ENCODE data around the gene AGAP1.
"Not testable (repeated sequence)": the region's sequence is repeated elsewhere in the genome, so short reads cannot be mapped to it uniquely, and the experiment has no call there.

The AGAP1 gene

DNA sequence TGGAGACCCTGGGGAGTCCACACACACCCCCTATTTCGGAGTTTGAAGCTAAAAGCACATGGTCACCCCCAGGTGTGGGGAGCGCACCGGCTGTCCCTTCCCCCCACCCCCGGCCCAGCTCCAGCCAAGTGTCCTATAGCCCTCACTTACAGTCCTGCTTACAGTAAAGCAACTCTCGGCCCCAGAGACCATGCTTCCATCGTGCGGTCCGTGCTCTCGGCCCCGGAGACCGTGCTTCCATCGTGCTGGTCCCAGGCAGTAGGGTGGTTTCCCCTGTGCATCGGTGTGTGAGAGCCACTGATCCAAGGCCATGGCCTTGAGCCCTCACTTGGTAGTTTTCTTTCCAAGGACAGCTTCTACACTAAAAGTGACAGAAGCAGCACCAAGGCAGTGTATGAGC, 625.6 kb downstream of the AGAP1 start:
- no peak for DNase-seq

DNA sequence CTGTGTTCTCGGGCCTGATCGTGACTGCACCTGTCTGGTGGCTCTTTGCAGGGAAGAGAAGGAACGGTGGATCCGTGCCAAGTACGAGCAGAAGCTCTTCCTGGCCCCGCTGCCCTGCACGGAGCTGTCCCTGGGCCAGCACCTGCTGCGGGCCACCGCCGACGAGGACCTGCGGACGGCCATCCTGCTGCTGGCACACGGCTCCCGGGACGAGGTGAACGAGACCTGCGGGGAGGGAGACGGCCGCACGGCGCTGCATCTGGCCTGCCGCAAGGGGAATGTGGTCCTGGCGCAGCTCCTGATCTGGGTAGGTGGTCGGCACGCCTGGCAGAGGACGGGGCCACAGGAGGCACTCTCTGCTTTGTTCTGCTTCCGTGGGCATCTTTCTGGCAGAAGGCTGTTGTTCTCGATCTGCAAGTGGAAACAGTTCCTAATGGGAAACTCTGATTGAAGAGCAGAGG, 626.3 kb downstream of the AGAP1 start:
- DNase-seq, result no peak

DNA sequence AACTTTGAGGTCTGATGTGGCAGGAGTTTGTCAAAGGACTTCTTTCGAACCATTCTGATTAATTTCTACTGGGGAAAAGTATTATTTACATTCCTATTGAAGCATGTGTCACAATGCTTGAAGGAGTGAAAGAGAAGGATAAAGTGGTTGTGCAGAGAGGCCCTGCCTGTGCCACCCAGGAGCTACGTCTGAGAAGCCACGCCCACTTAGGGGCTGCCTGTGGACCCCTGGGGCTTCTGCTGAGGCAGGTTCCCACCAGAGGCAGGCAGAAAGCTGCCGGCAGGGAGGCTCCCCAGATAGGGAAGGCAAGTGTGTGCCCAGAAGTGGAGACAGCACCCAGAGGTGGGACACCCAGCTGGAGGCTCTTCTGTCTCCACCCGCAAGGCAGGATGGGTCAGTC, 627.0 kb downstream of the AGAP1 start:
- DNase-seq, result no peak

DNA sequence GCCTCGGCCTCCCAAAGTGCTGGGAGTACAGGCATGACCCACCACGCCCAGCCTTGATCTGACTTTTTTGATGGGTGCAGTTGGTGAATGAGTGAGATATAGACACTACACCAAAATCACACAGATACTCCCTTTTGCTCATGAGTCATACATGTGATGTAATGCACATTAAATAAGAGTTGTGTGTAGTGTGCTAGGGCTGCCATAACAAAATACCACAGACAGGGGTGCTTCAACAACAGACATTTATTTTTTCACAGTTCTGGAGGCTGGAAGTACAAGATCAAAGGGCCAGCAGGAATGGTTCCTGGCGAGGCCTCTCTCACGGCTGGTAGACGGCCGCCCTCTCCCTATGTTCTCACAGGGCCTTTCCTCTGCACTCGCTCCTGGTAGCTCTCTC, 627.7 kb downstream of the AGAP1 start:
- DNase-seq, result no peak

DNA sequence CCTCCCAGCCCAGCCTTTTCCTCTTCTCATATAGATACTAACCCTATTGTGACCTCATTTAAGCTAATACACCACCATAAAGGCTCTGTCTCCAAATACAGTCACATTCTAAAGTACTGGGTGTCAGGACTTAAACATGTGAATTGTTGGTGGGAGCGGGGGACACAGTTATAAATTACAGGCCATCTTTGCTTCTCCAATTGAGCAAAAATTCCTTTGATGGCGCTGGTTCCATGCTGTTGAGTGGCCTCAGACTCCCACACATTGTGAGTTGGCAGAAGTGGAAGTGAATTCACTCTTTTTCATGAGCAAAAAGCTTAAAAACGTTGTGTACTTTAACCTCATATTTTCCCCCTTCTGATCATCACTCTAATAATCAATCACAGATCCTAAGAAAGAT, 628.4 kb downstream of the AGAP1 start:
- DNase-seq, result no peak

DNA sequence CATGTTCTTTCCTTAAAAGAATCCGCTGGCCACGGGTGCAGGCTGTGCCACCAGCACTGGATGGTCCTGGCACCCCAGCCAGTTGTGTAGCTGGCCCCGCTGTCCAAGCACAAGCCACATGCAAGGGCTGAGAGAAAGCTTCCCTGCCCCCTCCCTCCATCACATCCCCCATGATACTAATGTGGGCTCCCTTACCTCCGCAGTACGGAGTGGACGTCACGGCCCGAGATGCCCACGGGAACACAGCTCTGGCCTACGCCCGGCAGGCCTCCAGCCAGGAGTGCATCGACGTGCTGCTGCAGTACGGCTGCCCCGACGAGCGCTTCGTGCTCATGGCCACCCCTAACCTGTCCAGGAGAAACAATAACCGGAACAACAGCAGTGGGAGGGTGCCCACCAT, 629.9 kb downstream of the AGAP1 start:
- DNase-seq, result no peak

DNA sequence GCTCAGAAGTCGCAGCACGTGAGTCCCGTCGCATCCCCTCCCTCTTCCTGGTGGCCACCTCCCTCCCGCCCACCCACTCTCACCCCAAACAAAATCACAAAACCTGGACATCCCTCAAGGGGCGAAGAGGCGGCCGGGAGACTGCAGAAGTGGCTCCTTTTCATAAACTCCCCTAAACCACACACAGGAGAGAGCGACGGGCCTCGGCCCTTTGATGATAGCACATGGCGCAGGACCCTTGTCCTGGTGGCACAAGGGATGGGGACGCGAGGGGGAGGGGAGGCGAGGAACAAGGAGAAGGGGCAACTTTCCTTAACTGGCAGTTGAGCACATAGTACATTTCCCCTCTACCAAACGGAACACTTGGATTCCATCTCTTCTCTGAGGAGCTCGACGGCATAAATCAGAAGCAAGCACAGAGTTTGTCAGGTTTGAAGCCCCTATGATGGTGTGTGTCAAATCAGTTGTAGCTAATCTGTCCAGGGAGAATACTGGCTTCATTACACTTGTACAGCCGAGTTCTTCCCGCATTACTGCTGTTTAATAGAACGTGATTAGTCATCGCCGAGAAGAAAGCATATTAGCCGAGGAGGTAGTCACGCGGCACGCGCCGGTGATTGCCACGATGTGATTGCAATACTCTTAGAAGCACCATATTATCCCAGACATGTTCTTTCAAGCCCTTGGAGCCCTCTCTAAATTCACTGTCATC, 630.5 kb downstream of the AGAP1 start:
- DNase-seq, result no peak

DNA sequence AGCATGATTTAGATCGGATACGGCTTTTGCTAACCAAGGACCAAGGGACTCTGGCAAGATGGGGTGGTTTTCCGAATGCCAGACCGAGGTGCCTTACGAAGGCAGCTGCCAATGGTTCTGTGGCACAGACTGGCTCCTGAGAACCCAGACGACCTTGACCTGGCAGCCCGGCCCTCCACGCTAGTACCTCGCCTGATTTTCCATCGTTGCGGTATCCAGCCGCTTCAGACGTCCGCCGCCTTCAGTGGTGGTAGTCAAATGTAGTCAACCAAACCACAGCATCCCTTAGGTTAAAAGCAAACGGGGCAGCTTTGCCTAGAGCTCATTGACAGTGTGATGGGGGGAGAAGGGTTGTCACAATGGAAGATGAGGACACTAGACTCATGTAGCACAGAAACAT, 631.7 kb downstream of the AGAP1 start:
- no peak for DNase-seq

DNA sequence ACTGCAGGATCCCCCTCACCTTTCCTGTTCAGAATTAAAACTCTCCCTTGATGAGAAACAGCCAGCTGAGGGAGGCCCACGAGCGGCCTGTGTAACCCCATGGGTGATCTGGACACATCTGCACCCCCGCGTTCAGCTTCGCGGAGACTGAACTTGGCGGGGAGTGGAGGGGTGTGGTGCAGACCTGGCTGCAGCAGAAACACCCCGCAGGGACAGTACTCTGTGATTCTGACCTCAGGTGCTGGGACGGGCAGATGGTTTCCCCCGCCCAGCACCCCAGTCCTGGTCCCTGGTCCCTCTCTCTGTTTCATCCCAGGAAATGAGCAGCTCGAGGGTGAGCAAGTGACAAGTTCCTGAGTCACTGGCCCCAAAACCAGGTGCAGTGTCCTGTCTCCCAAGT, 633.2 kb downstream of the AGAP1 start:
- DNase-seq, result no peak

DNA sequence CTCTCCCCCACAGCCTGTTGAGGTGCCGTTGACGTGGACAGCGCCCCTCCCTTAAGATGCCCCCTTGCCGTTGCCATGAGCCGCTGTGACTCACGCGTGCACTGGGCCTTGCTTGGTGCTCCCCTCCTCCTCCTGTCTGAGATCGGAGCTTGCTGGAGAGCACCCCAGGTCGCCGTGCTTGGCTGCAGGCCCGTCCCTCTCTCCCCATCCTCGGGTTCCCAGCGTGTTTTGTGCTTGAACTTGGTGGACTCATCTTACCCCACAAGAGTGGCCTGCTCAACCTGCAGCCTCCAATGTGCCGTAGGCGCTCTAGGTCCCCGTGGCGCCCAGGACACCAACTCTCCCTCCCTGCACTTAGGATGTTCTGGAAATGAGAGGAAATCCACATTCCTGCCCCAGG, 634.5 kb downstream of the AGAP1 start:
- DNase-seq, result no peak

DNA sequence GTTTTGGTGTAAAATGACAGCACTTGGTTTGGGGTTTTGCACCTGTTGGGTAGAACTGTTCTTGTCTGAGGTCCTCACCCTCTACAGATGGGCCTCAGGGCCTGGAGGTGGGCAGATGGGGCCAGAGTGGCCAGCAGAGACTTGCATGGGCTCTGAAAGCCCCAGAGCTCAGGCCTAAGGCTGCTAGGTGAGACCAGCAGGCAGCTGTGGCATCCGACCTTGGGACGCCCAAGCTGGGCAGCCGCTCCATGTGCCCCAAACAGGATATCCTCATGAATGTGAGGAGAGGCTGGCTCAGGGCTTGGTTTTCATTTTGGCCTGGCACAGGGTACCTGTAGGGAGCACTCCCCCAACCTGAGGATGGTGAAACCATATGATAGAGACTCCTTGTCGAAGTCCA, 636.1 kb downstream of the AGAP1 start:
- DNase-seq, result no peak

DNA sequence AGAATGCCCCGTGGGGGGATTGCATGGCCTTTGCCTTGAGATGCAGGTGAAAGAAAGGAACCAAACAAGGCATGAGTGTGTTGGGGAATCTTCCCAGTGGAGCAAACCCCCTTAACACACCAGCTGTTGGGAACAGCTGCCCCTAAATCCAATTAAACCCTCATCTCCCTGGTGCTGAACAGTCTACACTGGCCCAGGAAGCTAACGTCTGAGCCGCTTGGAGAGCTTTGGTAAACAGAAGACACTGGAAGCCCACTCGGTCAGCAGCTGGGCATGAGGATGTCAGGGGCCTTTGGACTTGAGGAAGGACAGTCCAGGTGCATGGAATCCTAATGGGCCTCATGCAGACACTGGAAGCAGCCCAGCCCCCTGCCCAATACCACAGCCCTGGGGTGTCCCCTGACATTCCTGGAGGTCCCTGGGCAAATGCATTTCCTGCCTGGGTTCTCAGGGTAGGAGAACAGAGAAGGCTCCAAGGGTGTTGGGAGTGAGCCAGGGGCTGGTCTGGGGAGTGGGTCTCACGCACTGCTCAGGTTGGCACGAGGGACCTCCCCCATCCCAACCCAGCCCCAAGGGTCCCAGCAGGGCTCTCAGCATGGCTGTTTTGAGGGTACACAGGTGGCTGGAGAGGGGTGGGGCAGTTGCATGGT, 636.6 kb downstream of the AGAP1 start:
- no peak for DNase-seq

DNA sequence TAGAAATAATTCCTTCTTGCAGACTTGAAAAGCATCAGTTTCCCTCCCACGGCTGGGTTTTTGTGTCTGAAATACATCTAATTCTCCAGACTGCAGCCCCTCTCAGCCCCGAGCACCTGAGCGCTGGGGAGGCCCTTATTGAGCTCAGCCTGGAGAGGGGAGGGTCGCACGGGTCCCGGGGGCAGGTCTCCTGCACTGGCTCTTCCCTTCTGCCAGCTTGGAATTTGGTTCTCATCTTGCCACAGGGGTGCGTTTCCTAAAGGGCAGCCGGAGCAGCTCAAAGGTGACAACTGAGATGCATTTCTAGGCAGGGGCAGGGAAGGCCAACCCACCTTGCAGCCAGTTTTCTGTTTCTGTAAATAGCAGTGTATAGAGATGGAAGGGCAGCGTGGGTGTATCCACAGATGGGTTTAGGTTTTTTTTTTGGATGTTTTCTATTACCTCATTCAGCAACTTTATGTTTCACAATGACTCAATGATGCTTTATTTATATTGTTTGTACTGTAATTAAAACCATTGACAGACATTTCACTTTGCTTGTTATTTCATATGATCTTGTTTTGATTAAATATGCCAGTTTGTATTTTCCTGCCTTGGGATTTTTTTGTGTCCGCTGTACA, 637.3 kb downstream of the AGAP1 start:
- DNase-seq, result no peak

DNA sequence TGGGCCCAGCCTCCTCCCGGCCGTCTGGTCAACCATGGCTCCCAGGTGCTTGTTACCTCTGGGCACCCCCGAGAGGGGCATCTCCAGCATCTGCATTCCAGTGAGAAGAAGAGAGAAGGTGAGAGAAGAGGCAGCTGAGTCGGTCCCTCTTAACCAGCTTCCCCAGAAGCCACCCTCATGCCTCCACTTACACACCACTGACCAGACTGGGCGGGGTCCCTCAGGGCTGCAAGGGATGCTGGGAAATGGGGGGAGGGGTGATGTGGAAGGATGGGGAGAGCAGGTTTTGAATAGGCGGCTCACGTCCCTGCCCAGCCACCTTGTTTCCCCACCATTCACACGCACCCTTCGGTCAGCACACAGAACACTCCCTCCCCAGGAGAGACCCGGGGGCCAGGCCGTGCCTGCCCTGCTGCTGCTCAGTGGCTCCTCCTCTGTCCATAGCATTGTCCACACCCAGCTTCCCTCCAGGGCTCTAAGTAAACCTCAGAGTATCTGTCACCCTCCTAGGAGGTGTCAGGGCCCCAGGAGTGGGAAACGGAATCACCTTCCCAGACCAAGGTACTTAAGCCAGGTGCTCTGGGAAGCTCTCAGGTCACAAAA, 639.7 kb downstream of the AGAP1 start:
- no peak for DNase-seq

DNA sequence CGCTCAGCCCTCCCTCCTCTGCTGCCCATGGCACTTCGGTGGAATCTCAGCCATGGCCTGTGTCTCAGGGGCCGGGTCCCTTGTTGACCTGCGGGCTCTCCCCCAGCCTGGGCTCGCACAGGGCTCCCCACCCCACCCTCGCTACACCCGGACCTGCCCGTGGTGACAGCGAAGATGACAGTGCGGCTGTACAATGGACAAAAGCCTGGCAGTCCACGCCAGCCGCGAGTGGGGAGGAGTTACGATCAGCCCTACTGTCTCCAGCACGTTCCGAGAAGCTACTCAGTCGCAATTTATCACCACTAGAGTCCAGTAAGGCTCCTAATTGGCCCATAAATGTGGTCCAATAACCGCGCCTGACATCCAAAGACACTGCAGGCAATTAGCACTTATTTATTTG, 642.7 kb downstream of the AGAP1 start:
- DNase-seq, result no peak

DNA sequence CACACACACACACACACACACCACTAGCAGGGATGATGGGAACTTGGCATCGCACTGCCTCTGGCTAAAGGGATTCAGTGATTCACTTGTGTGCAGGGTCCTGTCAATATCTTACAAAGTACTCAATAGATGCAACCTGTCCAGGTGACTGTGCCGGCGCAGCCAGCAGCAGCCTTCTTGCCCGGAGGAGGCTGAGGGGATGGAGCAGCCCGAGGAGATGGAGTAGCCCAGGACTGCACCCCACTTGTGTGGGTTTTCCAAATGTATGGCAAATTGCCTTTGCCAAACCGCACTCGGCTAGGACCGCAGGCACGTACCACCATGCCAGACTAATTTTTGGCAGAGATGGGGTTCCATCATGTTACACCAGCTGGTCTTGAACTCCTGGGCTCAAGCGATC, 643.2 kb downstream of the AGAP1 start:
- DNase-seq, result no peak

DNA sequence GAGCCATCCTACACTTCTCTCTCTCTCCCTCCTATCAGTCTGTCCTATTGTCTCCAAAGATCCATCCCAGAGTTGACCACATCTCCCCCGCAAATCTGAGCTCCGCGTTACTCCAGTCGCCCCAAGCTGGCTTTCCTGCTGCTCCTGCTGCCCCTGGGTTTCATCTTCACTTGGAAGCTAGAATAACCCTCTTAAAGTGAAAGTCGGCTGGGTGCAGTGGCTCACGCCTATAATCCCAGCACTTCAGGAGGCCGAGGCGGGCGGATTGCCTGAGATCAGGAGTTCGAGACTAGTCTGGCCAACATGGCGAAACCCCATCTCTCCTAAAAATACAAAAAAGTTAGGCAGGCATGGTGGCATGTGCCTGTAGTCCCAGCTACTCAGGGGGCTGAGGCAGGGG, 647.8 kb downstream of the AGAP1 start:
- not testable (repeated sequence) for DNase-seq

DNA sequence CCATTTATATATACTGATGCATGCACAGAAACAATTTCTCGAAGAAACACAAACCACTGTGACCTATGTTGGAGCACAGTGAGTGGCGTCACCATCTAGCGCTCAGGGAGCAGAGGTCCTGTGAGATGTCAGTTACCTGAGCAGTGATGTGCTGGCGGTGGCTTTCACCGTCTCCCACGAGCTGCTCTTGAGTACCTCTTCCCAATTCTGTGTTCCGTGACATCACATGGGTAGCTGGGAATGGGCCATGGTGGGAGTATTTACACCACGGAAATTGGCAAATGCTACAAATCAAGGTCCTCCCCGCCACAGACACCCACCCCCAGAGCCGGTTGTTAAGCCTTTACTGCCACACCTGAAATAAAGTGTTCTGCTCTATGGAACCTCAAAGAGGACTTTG, 650.0 kb downstream of the AGAP1 start:
- DNase-seq, result no peak

DNA sequence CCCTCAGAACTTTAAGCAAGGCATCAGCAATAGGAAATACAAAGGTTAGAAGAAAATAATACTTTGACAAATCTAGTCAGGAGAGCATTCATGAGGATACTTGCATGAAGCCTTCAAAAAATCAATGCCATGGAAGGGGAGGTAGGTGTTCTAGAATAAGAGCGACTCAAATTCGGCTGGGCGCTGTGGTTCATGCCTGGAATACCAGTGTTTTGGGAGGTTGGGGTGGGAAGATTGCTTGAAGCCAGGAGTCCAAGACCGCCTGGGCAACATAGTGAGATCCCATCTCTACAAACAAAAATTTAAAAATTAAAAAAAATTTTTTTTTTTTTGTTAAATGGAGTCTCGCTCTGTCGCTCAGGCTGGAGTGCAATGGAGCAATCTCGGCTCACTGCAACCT, 652.6 kb downstream of the AGAP1 start:
- DNase-seq, result no peak

DNA sequence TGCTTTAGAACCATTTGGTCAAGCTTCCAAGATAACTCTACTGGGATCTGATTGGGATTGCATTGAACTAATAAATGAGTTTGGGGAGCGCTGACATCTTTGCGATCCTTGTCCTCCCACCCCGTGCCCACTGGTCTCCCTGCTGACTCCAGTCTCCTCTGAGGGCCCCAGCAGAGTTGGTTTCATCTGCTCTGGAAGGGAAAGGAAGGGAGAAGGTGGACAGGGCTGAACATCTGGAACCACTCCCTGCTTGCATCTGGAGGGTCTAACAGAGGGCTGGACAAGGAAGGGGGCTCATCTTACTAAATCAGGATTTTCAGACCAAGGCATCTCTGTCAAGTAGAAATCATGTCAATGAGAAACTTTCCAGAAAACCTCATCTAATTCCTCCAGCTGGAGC, 661.6 kb downstream of the AGAP1 start:
- no peak for DNase-seq

DNA sequence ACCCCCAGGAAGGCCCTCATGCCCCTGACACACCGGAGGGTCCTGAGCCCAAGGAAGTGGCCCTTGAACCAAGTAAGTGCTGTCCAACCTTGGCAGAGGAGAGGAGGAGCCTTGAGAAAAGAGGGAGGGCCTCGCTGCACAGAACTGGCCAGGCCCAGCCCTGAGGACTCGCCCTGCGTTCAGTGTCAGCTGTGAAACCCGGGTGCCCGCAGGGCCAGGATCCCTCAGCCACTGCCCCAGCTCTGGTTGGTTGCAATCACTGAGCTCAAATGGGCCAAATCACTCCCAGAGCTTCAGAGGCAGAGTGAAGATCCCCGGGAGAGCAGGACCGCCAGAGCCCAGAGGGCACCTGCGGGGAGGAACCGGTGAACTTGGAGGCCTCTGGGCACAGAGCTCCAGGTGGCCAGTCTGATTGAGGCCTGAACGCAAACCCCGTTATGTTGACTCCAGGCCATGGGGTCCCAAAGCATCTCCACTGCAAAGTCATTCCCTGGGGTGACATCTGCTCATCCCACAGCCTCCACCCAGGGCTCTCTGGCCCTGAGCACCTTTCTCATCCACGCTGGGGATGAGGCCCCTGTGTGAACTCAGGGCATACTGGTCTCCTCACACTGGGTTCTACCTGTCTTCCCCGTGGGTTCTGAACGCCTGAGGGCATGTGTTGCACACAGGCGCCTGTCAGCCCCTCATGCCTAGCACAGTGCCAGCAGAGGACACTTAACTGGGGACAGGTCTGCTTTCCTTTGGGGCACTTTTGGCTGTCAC, 662.4 kb downstream of the AGAP1 start:
- DNase-seq, result no peak

DNA sequence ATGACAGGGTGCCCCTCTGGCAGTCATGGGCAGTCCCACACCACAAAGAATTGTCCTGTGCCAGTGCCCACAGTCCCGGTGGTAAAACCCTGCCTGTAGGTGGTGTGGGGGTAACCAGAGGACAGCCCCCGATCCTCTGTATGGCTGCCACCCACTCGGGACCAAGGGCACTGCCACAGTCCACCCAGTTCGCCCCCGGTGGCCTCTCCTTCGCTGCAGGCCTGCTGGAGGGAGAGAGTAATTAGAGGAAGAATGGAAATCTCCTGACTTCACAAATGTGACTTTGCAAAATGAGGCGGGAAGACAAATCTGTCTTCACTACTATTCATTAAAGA, 663.0 kb downstream of the AGAP1 start:
- DNase-seq, result no peak

DNA sequence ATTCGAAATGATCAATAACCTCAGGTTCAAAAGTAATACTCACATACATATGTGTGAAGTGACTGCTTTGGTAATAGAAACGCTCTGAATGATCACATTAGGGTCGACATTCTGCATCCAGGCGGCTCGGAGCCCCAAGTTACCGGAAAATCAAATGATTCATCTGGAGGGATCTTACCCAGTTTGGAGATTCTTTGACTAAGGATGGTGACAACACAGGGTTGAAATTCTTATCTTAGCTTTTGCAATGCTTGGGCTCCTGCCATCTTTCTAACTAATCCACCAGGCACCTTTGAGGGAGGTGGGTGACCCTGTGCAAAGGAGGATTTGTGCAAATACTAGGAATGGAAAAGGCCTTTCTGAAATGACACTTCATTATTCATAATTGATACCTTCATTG, 663.5 kb downstream of the AGAP1 start:
- DNase-seq, result no peak
